Erythroblast (primary cell): ENCODE data around the gene PODXL.
A peak's percentile ranks its signal among the peaks of the same experiment; 100 is the strongest.

ENCODE experiments used
- DNase-seq, 2 experiments: peaks; one replicate each; lab custom pipeline; 2025; lab: John Stamatoyannopoulos, UW
- GATA1 ChIP-seq: IDR thresholded peaks from 2 replicates; pipeline ENCODE4 v1.6.1; 2011; ENCODE audit warnings: low read depth, mild to moderate bottlenecking, control low read depth, low read length, moderate library complexity
- POLR2A ChIP-seq: IDR thresholded peaks from 2 replicates; pipeline ENCODE4 v1.6.1; 2011; ENCODE audit warnings: mild to moderate bottlenecking, low read length

Gene PODXL

GRCh38 chr7:131556053-131556908 lies at the start of gene PODXL:
PODXL (minus strand) TSS chr7:131556628; CDS start chr7:131556359, 269 bp downstream.
- DNase-seq = peak; percentile 59 to 67
- no peak for TF ChIP-seq POLR2A
- no peak for TF ChIP-seq GATA1

GRCh38 chr7:131605280-131605878 lies 49.0 kb upstream of the PODXL start:
- DNase-seq = no peak
- TF ChIP-seq POLR2A = no peak
- TF ChIP-seq GATA1 = no peak

GRCh38 chr7:131604841-131605279 lies 48.4 kb upstream of the PODXL start:
- no peak for DNase-seq
- TF ChIP-seq POLR2A (no peak), GATA1 (no peak)

- no peak for TF ChIP-seq GATA1
- no peak for TF ChIP-seq POLR2A
- peak in 1 of 2 experiments; percentile 39 for DNase-seq
Observed at GRCh38 chr7:131603932-131604331, 47.5 kb upstream of the PODXL start.

GRCh38 chr7:131602994-131603372 lies 46.6 kb upstream of the PODXL start:
- DNase-seq = peak; percentile 61 to 88
- TF ChIP-seq GATA1 (no peak), POLR2A (no peak)

GRCh38 chr7:131602304-131602993 lies 46.0 kb upstream of the PODXL start:
- TF ChIP-seq GATA1 (no peak), POLR2A (no peak)
- no peak for DNase-seq

GRCh38 chr7:131600085-131600881 lies 43.9 kb upstream of the PODXL start:
- DNase-seq = no peak
- TF ChIP-seq POLR2A (no peak), GATA1 (no peak)

- TF ChIP-seq POLR2A (no peak), GATA1 (no peak)
Observed at GRCh38 chr7:131596785-131597184, 40.4 kb upstream of the PODXL start.

GRCh38 chr7:131595699-131596098 lies 39.3 kb upstream of the PODXL start:
- DNase-seq = peak in 1 of 2 experiments; percentile 35
- TF ChIP-seq GATA1 (no peak), POLR2A (no peak)

More at GRCh38 chr7:131596785-131597184, 40.4 kb upstream of the PODXL start:
- DNase-seq = no peak

GRCh38 chr7:131591687-131592319 lies 35.4 kb upstream of the PODXL start:
- no peak for DNase-seq
- no peak for TF ChIP-seq GATA1
- no peak for TF ChIP-seq POLR2A

- no peak for TF ChIP-seq POLR2A
- TF ChIP-seq GATA1 = no peak
- no peak for DNase-seq
Observed at GRCh38 chr7:131587315-131587923, 31.0 kb upstream of the PODXL start.

GRCh38 chr7:131586759-131587158 lies 30.3 kb upstream of the PODXL start:
- DNase-seq = no peak
- TF ChIP-seq GATA1 = no peak
- TF ChIP-seq POLR2A = no peak

GRCh38 chr7:131586259-131586658 lies 29.8 kb upstream of the PODXL start:
- DNase-seq = peak; percentile 34 to 76
- TF ChIP-seq GATA1 (no peak), POLR2A (no peak)
